Spleen (tissue), 11 donors: ENCODE results near the gene CTNNA1. TPM values are rescaled to one million over a fixed set of nuclear protein-coding genes. Genes with fewer than 3 reads are reported as not detected.
"Not testable (repeated sequence)": the region's sequence is repeated elsewhere in the genome, so short reads cannot be mapped to it uniquely, and the experiment has no call there.

ENCODE experiments used
- DNase-seq: peaks from one replicate; pipeline ENCODE4 v3.0.0-alpha.2; 2020
- H3K27ac ChIP-seq, 8 donors: fragments of 200-600 bp; sonication (generic) in 7 of 8; 1 replicate in 4 of 8; 2 replicates in 4 of 8; pipeline versions ENCODE4 v1.5.0 to v1.8.0; 2016 to 2021; ENCODE audit warnings: inconsistent platforms in 4 of 8, mild to moderate bottlenecking in 4 of 8, moderate library complexity in 1 of 8
- H3K27me3 ChIP-seq, 7 donors: fragments of 200-600 bp; sonication (generic) in 6 of 7; replicated peaks in 1 of 7; 1 replicate in 4 of 7; 2 replicates in 3 of 7; pipeline versions ENCODE4 v1.5.0 to v1.8.0; 2016 to 2021; ENCODE audit warnings: inconsistent platforms in 3 of 7, mild to moderate bottlenecking in 1 of 7
- H3K36me3 ChIP-seq, 6 donors: fragments of 200-600 bp; sonication (generic) in 5 of 6; 1 replicate in 4 of 6; 2 replicates in 2 of 6; pipeline versions ENCODE4 v1.5.0 to v1.8.0; 2016 to 2021; ENCODE audit warnings: inconsistent platforms in 2 of 6
- H3K4me1 ChIP-seq, 6 donors: fragments of 200-600 bp; sonication (generic) in 5 of 6; 1 replicate in 3 of 6; 2 replicates in 3 of 6; pipeline versions ENCODE4 v1.5.0 to v1.8.0; 2016 to 2021; ENCODE audit warnings: inconsistent platforms in 3 of 6
- H3K4me3 ChIP-seq, 8 donors: fragments of 200-600 bp; sonication (generic) in 7 of 8; 1 replicate in 4 of 8; 2 replicates in 4 of 8; pipeline versions ENCODE4 v1.5.0 to v1.8.0; 2016 to 2021; ENCODE audit warnings: inconsistent platforms in 4 of 8, mild to moderate bottlenecking in 4 of 8, moderate library complexity in 2 of 8
- H3K9me3 ChIP-seq, 8 donors: fragments of 200-600 bp; sonication (generic) in 7 of 8; 1 replicate in 4 of 8; 2 replicates in 4 of 8; pipeline versions ENCODE4 v1.5.0 to v1.8.0; 2016 to 2021; ENCODE audit warnings: inconsistent platforms in 4 of 8
- POLR2A ChIP-seq, 3 donors: fragments of 450-650 bp; IDR thresholded peaks; one replicate each; pipeline ENCODE4 v1.5.1; 2017; ENCODE audit warnings: antibody characterized with exemption in 3 of 3, mild to moderate bottlenecking in 1 of 3
- POLR2AphosphoS5 ChIP-seq, 3 donors: sonication (generic); formaldehyde crosslinking; IDR thresholded peaks; one replicate each; pipeline ENCODE4 v1.5.1; 2017; ENCODE audit warnings: antibody characterized with exemption in 3 of 3
- WGBS, 5 donors: extraction: QIAGEN DNeasy Blood & Tissue Kit in 3 of 5; methylation state at CpG; one replicate each; pipeline versions ENCODE4 v1.1.5 to v1.1.7; 2013 to 2018; 5-methylcytosine and 5-hydroxymethylcytosine counted together
- intact Hi-C: fragments of 100-400 bp; cut with DNase I; formaldehyde crosslinking; loops from one replicate; pipeline ENCODE4 v1.15.0; 2023; ENCODE audit warnings: low total_unique reads
- polyA plus RNA-seq, 3 donors: library from polyadenylated mRNA; stranded (reverse); fragments of 200-250 nt; gene quantifications; one replicate each; pipeline ENCODE4 v1.2.1, GENCODE V29; 2013
- total RNA-seq, 7 donors: library from RNA; depleted of rRNA in 3 of 7; stranded (reverse); fragments of >200 nt in 3 of 7; fragmentation: NEBNext Ultra II Directional in 4 of 7; extraction: Animal tissue kit (Norgen Biotek cat#: 25700) in 4 of 7; gene quantifications; one replicate each; pipeline versions ENCODE4 v1.1.0 to v1.2.1, GENCODE V29; 2016 to 2021
- TF ChIP-seq, protein P1 (sequence below), 11 experiments: fragments of 200-600 bp in 7 of 11; fragments of 450-650 bp in 4 of 11; sonication (generic) in 4 of 11; IDR thresholded peaks in 8 of 11; conservative IDR thresholded peaks in 3 of 11; 1 replicate in 7 of 11; 2 replicates in 4 of 11; pipeline versions ENCODE4 v1.4.0 to v1.8.0; 2016 to 2021; ENCODE audit warnings: antibody characterized with exemption in 11 of 11, inconsistent platforms in 4 of 11, mild to moderate bottlenecking in 1 of 11
- donor health status: healthy with polysubstance abuse.
- donor health status: DM: no; HTN: no; CAD: no; lungs with moderate emphysema.
- donor health status: DM: no; HTN: no; CAD: no.
- donor health status: Bipolar disorder and iron deficiency.
- donor health status: healthy.
- donor health status: DM: no; HTN: no; CAD: no.
- donor health status: DM: yes; HTN: yes; CAD: no.

The CTNNA1 gene
- total and polyA plus RNA-seq, 10 donors, result 26.7 to 313 (median 186) TPM

- Histone ChIP-seq H3K27me3 (no peaks in the 10 kb centered on the region), H3K36me3 (peaks cover 0 to 22% (median 3%) of the 10 kb centered on the region in 6 donors), H3K4me1 (peaks cover 0 to 26% (median 7%) of the 10 kb centered on the region in 6 donors), H3K27ac (no peak overlapping the region), H3K4me3 (no peak overlapping the region), H3K9me3 (no peaks in the 10 kb centered on the region)
- intact Hi-C loops, result loop anchor here (10.0 kb wide), 1 partner anchor 91 kb away; no protein-coding TSS in a partner anchor
- no peak for DNase-seq
- TF ChIP-seq POLR2A (IDR thresholded peaks at IDR 0.05) (no peak), POLR2AphosphoS5 (IDR thresholded peaks at IDR 0.05) (no peak)
- TF ChIP-seq, protein P1, sequence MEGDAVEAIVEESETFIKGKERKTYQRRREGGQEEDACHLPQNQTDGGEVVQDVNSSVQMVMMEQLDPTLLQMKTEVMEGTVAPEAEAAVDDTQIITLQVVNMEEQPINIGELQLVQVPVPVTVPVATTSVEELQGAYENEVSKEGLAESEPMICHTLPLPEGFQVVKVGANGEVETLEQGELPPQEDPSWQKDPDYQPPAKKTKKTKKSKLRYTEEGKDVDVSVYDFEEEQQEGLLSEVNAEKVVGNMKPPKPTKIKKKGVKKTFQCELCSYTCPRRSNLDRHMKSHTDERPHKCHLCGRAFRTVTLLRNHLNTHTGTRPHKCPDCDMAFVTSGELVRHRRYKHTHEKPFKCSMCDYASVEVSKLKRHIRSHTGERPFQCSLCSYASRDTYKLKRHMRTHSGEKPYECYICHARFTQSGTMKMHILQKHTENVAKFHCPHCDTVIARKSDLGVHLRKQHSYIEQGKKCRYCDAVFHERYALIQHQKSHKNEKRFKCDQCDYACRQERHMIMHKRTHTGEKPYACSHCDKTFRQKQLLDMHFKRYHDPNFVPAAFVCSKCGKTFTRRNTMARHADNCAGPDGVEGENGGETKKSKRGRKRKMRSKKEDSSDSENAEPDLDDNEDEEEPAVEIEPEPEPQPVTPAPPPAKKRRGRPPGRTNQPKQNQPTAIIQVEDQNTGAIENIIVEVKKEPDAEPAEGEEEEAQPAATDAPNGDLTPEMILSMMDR (IDR thresholded peaks at IDR 0.05 in 8 of 11, conservative IDR thresholded peaks at IDR 0.05 in 3 of 11), result no peak
- WGBS, 5 donors, result 45 to 70% (median 59%) methylated on average over 3 of the region's 3 CpGs
These were observed 80.7 kb downstream of the CTNNA1 start for GRCh38 chr5:138833726-138834480.

- H3K36me3 ChIP-seq, result peaks cover 0 to 14% (median 0%) of the 10 kb centered on the region in 6 donors
- H3K27me3 ChIP-seq, H3K27ac ChIP-seq, DNase-seq, H3K9me3 ChIP-seq, H3K4me3 ChIP-seq: not testable (repeated sequence)
- WGBS, 5 donors, result 90 to 95% (median 93%) methylated on average over 6 of the region's 6 CpGs
- intact Hi-C loops, result loop anchor here (10.0 kb wide), 1 partner anchor 90 kb away; no protein-coding TSS in a partner anchor
- H3K4me1 ChIP-seq, result peaks cover 0 to 26% (median 7%) of the 10 kb centered on the region in 6 donors
These were observed 81.6 kb downstream of the CTNNA1 start for GRCh38 chr5:138834853-138835252.

DNA sequence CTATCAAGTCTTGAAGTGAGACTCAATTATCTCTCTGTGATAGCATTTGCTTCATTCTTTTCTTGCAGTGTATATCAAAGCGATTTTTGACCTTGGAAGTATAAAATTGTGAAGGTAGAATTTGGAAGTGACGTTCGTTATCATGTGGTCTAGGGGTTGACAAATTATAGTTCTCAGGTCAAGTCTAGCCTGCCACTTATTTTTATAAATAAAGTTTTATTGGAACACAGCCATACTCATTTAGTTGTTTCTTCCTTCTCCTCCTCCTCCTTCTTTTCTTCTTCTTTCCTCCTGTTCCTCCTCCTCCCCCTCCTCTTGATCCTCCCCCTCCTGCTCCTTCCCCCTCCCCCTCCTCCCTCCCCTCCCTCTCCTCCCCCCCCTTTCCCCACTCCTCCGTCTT, 83.9 kb downstream of the CTNNA1 start:
- no peak for DNase-seq
- Histone ChIP-seq H3K27me3 (no peaks in the 10 kb centered on the region), H3K9me3 (no peaks in the 10 kb centered on the region), H3K4me3 (no peak overlapping the region), H3K27ac (no peak overlapping the region), H3K4me1 (peaks cover 0 to 16% (median 4%) of the 10 kb centered on the region in 6 donors), H3K36me3 (peaks cover 0 to 7% (median 0%) of the 10 kb centered on the region in 6 donors)
- TF ChIP-seq, protein P1 (IDR thresholded peaks at IDR 0.05 in 8 of 11, conservative IDR thresholded peaks at IDR 0.05 in 3 of 11), result no peak
- TF ChIP-seq POLR2AphosphoS5 (IDR thresholded peaks at IDR 0.05), result no peak
- intact Hi-C loops, result loop anchor here (10.0 kb wide), 1 partner anchor 88 kb away; no protein-coding TSS in a partner anchor
- WGBS, 5 donors, result 88 to 98% (median 94%) methylated on average over 4 of the region's 4 CpGs

GRCh38 chr5:138840103-138840502, 86.9 kb downstream of the CTNNA1 start:
- WGBS, 5 donors, result 86 to 94% (median 90%) methylated on average over 3 of the region's 3 CpGs
- DNase-seq, result no peak
- Histone ChIP-seq H3K4me1 (peaks cover 0 to 36% (median 13%) of the 10 kb centered on the region in 6 donors), H3K9me3 (no peaks in the 10 kb centered on the region), H3K27me3 (no peaks in the 10 kb centered on the region), H3K27ac (no peak overlapping the region), H3K36me3 (peaks cover 0 to 7% (median 0%) of the 10 kb centered on the region in 6 donors), H3K4me3 (no peak overlapping the region)
- TF ChIP-seq, protein P1 (IDR thresholded peaks at IDR 0.05 in 8 of 11, conservative IDR thresholded peaks at IDR 0.05 in 3 of 11), result no peak
- no peak for TF ChIP-seq POLR2AphosphoS5 (IDR thresholded peaks at IDR 0.05)
- no peak for TF ChIP-seq POLR2A (IDR thresholded peaks at IDR 0.05)
- intact Hi-C loops, result no loop called here
